GM12873 (cell line): ENCODE data around the gene DDX24.
A peak's percentile ranks its signal among the peaks of the same experiment; 100 is the strongest.

Source experiments
- TF ChIP-seq, protein P1 (sequence below): IDR thresholded peaks from 2 replicates; pipeline ENCODE4 v1.5.1; 2012; ENCODE audit warnings: low read depth, mild to moderate bottlenecking, moderate library complexity, low read length, control low read depth; ENCODE audit not compliant: insufficient read depth; ENCODE audit errors: missing control alignments

DDX24 gene

GRCh38 chr14:94003397-94003796 lies 77.6 kb downstream of the DDX24 start:
- TF ChIP-seq, protein P1, sequence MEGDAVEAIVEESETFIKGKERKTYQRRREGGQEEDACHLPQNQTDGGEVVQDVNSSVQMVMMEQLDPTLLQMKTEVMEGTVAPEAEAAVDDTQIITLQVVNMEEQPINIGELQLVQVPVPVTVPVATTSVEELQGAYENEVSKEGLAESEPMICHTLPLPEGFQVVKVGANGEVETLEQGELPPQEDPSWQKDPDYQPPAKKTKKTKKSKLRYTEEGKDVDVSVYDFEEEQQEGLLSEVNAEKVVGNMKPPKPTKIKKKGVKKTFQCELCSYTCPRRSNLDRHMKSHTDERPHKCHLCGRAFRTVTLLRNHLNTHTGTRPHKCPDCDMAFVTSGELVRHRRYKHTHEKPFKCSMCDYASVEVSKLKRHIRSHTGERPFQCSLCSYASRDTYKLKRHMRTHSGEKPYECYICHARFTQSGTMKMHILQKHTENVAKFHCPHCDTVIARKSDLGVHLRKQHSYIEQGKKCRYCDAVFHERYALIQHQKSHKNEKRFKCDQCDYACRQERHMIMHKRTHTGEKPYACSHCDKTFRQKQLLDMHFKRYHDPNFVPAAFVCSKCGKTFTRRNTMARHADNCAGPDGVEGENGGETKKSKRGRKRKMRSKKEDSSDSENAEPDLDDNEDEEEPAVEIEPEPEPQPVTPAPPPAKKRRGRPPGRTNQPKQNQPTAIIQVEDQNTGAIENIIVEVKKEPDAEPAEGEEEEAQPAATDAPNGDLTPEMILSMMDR: no peak

GRCh38 chr14:94001501-94002396 lies 79.3 kb downstream of the DDX24 start:
- TF ChIP-seq, protein P1: peak; percentile 99

DNA sequence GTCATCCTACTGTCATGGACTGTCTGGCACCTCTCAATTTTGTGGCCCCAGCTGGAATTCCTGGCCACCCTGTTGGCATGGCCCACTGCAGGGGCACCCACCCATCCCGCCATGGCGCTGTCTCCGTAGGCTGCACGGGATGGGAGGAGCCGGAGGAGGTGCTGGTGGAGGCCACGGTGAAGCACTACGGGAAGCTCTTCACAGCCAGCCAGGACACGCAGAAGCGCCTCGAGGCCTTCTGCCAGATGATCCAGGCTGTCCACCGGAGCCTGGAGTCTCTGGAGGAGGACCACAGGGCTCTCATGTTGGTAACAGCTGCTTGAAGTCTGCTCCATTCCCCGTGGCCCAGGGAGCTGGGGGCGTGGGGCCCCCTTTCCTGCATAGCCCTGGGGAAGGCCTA lies 80.0 kb downstream of the DDX24 start:
- TF ChIP-seq, protein P1: no peak

DNA sequence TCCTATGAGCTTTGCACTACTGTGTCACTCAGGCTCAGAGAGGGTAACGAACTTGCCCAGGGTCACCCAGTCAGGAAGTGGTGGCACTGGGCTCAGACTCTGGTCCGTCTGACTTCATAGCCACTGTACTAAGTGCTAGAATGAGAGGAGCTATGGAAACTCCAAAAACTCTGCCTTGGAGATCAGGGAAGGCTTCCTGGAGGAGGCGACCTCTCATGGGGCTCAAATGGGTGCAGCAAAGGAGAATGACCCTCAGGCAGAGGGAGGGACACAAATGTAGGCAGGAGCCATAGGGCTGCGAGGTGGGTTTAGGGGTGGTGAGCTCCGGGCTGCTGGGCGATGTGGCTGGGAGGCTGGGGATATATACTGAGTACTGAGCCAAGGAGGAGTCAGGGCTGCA lies 80.7 kb downstream of the DDX24 start:
- TF ChIP-seq, protein P1: no peak

- TF ChIP-seq, protein P1: no peak
These were observed 81.4 kb downstream of the DDX24 start for GRCh38 chr14:93999573-93999972.

- TF ChIP-seq, protein P1: no peak
These were observed 82.1 kb downstream of the DDX24 start for GRCh38 chr14:93998871-93999403.
